ENCODE results near the gene VAC14. TPM values are rescaled to one million over a fixed set of nuclear protein-coding genes. Genes with fewer than 3 reads are reported as not detected.

VAC14 gene
- total RNA-seq, 2 experiments from 2014 or later, result 23.0 to 23.6 TPM

DNA sequence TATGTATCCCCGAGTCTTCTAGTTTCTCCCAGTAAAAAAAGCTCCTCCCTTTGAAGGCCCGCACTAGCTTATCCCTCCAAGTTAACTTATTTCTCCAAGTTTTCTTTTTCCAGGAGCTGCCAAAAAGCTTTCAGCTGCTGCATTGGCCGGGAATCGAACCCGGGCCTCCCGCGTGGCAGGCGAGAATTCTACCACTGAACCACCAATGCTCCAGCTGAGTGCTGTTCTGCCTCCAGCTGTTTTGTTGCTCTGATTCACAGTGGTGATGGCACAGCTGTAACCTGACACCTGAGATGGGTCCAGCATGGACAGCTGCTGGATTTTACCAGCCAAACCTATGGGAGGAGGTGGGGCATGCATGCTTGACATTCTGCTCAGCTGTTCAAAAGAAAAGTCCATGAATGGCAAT is 22.1 kb downstream of the VAC14 start:
- ChIA-PET POLR2A (no interaction called here), CTCF (no interaction called here)

DNA sequence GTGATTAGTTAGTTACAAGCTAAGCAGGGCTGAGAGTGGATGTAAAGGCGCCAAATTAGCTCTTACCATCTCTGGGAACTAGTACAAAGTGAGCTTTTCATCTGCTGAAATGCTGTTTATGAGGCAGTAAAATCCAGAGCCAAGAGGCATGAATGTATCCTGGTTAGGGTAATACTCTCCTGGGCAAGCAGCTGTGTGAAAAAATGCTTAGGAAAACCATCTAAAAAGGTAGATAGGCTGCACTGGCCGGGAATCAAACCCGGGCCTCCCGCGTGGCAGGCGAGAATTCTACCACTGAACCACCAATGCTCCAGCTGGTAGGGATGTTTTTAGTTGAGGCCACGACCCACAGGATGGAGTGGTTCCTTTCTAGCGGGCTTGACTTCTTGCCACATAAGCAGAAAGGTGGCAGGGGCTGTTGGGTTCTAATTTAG is 23.0 kb downstream of the VAC14 start:
- no peak overlapping the region for H3K27ac Mint-ChIP-seq
- no peaks in the 10 kb centered on the region for H3K27me3 ChIP-seq (ENCODE audit: control insufficient read depth in 1 of 2, insufficient read depth in 2 of 2, low read length in 2 of 2)
- H3K27me3 Mint-ChIP-seq, result no peaks in the 10 kb centered on the region
- peaks cover 61% of the 10 kb centered on the region for H3K36me3 ChIP-seq (ENCODE audit: insufficient read depth, low read length)
- H3K4me3 Mint-ChIP-seq, result no peak overlapping the region
- intact Hi-C loops (cut with DNase I, micrococcal nuclease), result loop anchor here in 1 of 2 experiments (10.0 kb wide), 2 partner anchors 223 to 443 kb away; no protein-coding TSS in a partner anchor
- TF ChIP-seq, protein P1, sequence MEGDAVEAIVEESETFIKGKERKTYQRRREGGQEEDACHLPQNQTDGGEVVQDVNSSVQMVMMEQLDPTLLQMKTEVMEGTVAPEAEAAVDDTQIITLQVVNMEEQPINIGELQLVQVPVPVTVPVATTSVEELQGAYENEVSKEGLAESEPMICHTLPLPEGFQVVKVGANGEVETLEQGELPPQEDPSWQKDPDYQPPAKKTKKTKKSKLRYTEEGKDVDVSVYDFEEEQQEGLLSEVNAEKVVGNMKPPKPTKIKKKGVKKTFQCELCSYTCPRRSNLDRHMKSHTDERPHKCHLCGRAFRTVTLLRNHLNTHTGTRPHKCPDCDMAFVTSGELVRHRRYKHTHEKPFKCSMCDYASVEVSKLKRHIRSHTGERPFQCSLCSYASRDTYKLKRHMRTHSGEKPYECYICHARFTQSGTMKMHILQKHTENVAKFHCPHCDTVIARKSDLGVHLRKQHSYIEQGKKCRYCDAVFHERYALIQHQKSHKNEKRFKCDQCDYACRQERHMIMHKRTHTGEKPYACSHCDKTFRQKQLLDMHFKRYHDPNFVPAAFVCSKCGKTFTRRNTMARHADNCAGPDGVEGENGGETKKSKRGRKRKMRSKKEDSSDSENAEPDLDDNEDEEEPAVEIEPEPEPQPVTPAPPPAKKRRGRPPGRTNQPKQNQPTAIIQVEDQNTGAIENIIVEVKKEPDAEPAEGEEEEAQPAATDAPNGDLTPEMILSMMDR (IDR thresholded peaks at IDR 0.05), result no peak
- no peaks in the 10 kb centered on the region for H3K9me3 Mint-ChIP-seq
- H3K4me1 Mint-ChIP-seq (ENCODE audit: low read depth), result no peaks in the 10 kb centered on the region
- H3K4me1 ChIP-seq (ENCODE audit: insufficient read depth, low read length), result no peaks in the 10 kb centered on the region
- H3K36me3 Mint-ChIP-seq (ENCODE audit: low read depth), result peaks cover 85% of the 10 kb centered on the region
- H3K4me3 ChIP-seq (ENCODE audit: low read length), result no peak overlapping the region
- no peak overlapping the region for H3K27ac ChIP-seq (ENCODE audit: low read depth in 1 of 2, low read length in 2 of 2)
- POLR2A ChIA-PET, result no interaction called here
- no peak for ATAC-seq (ENCODE audit: poor library complexity)
- peaks cover 0 to 8% of the 10 kb centered on the region in 2 experiments for H3K9me3 ChIP-seq (ENCODE audit: control insufficient read depth in 1 of 2, insufficient read depth in 1 of 2, low read length in 2 of 2)
- DNase-seq, result no peak
- CTCF ChIA-PET, result interaction anchor here (0.5 kb wide), 1 partner anchor 125 kb away, joined by 3 read pairs; no protein-coding TSS in a partner anchor

More for the DNA sequence above, 22.1 kb downstream of the VAC14 start:
- ATAC-seq (ENCODE audit: poor library complexity), result no peak
- Mint-ChIP-seq H3K4me1 (ENCODE audit: low read depth) (no peaks in the 10 kb centered on the region), H3K27ac (no peak overlapping the region), H3K4me3 (no peak overlapping the region), H3K36me3 (ENCODE audit: low read depth) (peaks cover 85% of the 10 kb centered on the region), H3K9me3 (no peaks in the 10 kb centered on the region), H3K27me3 (no peaks in the 10 kb centered on the region)
- peaks cover 67% of the 10 kb centered on the region for H3K36me3 ChIP-seq (ENCODE audit: insufficient read depth, low read length)
- H3K4me1 ChIP-seq (ENCODE audit: insufficient read depth, low read length), result no peaks in the 10 kb centered on the region
- TF ChIP-seq, protein P1 (IDR thresholded peaks at IDR 0.05), result no peak
- no peak overlapping the region for H3K4me3 ChIP-seq (ENCODE audit: low read length)
- no peak overlapping the region for H3K27ac ChIP-seq (ENCODE audit: low read depth in 1 of 2, low read length in 2 of 2)
- H3K27me3 ChIP-seq (ENCODE audit: control insufficient read depth in 1 of 2, insufficient read depth in 2 of 2, low read length in 2 of 2), result no peaks in the 10 kb centered on the region
- no peak for DNase-seq
- peaks cover 0 to 8% of the 10 kb centered on the region in 2 experiments for H3K9me3 ChIP-seq (ENCODE audit: control insufficient read depth in 1 of 2, insufficient read depth in 1 of 2, low read length in 2 of 2)
- intact Hi-C loops (cut with DNase I, micrococcal nuclease), result loop anchor here in 1 of 2 experiments (10.0 kb wide), 2 partner anchors 224 to 444 kb away; no protein-coding TSS in a partner anchor

DNA sequence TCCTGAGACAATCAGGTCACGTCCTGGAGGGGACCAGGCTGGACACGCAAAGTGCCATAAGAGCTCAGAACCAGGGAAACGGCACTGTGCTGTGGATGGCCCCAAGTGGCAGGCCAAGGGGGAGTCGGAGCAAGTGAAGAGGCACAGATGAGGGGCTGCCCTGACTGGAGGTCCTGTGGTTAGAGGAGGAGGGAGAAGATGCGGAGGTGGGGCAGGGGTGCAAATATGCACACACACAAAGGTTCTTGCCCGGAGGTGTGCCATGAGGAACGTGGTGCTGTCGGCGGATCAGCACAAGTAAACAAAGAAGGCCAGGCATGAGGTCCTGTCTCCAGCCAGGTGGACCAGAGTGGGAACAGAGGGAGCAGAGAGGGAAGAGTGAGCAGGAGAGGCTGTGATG is 23.5 kb downstream of the VAC14 start:
- no peak overlapping the region for H3K27ac ChIP-seq (ENCODE audit: low read depth in 1 of 2, low read length in 2 of 2)
- POLR2A ChIA-PET, result no interaction called here
- no peak overlapping the region for H3K4me3 ChIP-seq (ENCODE audit: low read length)
- Mint-ChIP-seq H3K36me3 (ENCODE audit: low read depth) (peaks cover 84% of the 10 kb centered on the region), H3K27me3 (no peaks in the 10 kb centered on the region), H3K27ac (no peak overlapping the region), H3K9me3 (no peaks in the 10 kb centered on the region), H3K4me1 (ENCODE audit: low read depth) (no peaks in the 10 kb centered on the region), H3K4me3 (no peak overlapping the region)
- CTCF ChIA-PET, result interaction anchor here (0.5 kb wide), 1 partner anchor 124 kb away, joined by 3 read pairs; no protein-coding TSS in a partner anchor
- TF ChIP-seq, protein P1 (IDR thresholded peaks at IDR 0.05), result no peak
- H3K9me3 ChIP-seq (ENCODE audit: control insufficient read depth in 1 of 2, insufficient read depth in 1 of 2, low read length in 2 of 2), result peaks cover 0 to 8% of the 10 kb centered on the region in 2 experiments
- ATAC-seq (ENCODE audit: poor library complexity), result no peak
- DNase-seq, result no peak
- intact Hi-C loops (cut with DNase I, micrococcal nuclease), result loop anchor here in 1 of 2 experiments (10.0 kb wide), 2 partner anchors 223 to 443 kb away; no protein-coding TSS in a partner anchor
- H3K36me3 ChIP-seq (ENCODE audit: insufficient read depth, low read length), result peaks cover 61% of the 10 kb centered on the region
- H3K27me3 ChIP-seq (ENCODE audit: control insufficient read depth in 1 of 2, insufficient read depth in 2 of 2, low read length in 2 of 2), result no peaks in the 10 kb centered on the region
- H3K4me1 ChIP-seq (ENCODE audit: insufficient read depth, low read length), result no peaks in the 10 kb centered on the region

All from CD4-positive, alpha-beta T cell (primary cell).